ENCODE results near the gene PLA2G6.

GRCh38 chr22:38226853-38227649, 45.4 kb upstream of the PLA2G6 start:
- TF ChIP-seq YY1 (IDR thresholded peaks at IDR 0.05; ENCODE audit: insufficient read depth, insufficient replicate concordance, low read depth, low read length) (no peak), SIN3A (IDR thresholded peaks at IDR 0.05; ENCODE audit: borderline replicate concordance, low read depth, low read length) (no peak), ZNF780A (CRISPR knock-in tag; IDR thresholded peaks at IDR 0.05) (no peak), GMEB2 (CRISPR knock-in tag; IDR thresholded peaks at IDR 0.05; ENCODE audit: low read depth) (no peak), HIVEP1 (CRISPR knock-in tag; IDR thresholded peaks at IDR 0.05) (no peak), HNRNPUL1 (IDR thresholded peaks at IDR 0.05; ENCODE audit: low read depth, low read length) (no peak), TAF1 (CRISPR knock-in tag; IDR thresholded peaks at IDR 0.05) (no peak), CTCF (CRISPR knock-in tag; IDR thresholded peaks at IDR 0.05) (no peak), SMARCC2 (IDR thresholded peaks at IDR 0.05) (no peak), NFYB (CRISPR knock-in tag; IDR thresholded peaks at IDR 0.05) (no peak), POLR2AphosphoS5 (IDR thresholded peaks at IDR 0.05; ENCODE audit: low read depth, low read length) (no peak), SNAPC5 (CRISPR knock-in tag; IDR thresholded peaks at IDR 0.05; ENCODE audit: borderline replicate concordance) (no peak), HDAC1 (CRISPR knock-in tag; IDR thresholded peaks at IDR 0.05) (no peak)
